Kidney (tissue), 14 donors: Measurements from ENCODE around the gene TLE5. TPM values are rescaled to one million over a fixed set of nuclear protein-coding genes. Genes with fewer than 3 reads are reported as not detected.

Experiments
- DNase-seq, 5 donors: peaks; one replicate each; pipeline ENCODE4 v3.0.0-alpha.2; 2013 to 2020
- FAIRE-seq: peaks from 2 replicates; lab custom pipeline; 2012; peaks lifted over from hg19 to GRCh38; lab: Jason Lieb, UNC
- H3K27ac ChIP-seq, 2 donors: one replicate each; pipeline ENCODE4 v1.7.0; 2013; ENCODE audit warnings: low read depth in 2 of 2, low read length in 2 of 2, inconsistent platforms in 1 of 2
- H3K27me3 ChIP-seq: one replicate; pipeline ENCODE4 v1.7.1; 2013; ENCODE audit warnings: low read length, inconsistent platforms; ENCODE audit not compliant: control insufficient read depth, insufficient read depth
- H3K36me3 ChIP-seq, 3 donors: one replicate each; pipeline versions ENCODE4 v1.7.0 to v1.7.1; 2013; ENCODE audit warnings: low read length in 3 of 3, control low read depth in 1 of 3, inconsistent platforms in 1 of 3; ENCODE audit not compliant: insufficient read depth in 3 of 3, control insufficient read depth in 2 of 3
- H3K4me1 ChIP-seq, 3 donors: one replicate each; pipeline versions ENCODE4 v1.7.0 to v1.7.1; 2013; ENCODE audit warnings: low read length in 3 of 3, inconsistent platforms in 1 of 3, low read depth in 1 of 3; ENCODE audit not compliant: control insufficient read depth in 2 of 3, insufficient read depth in 2 of 3
- H3K4me3 ChIP-seq, 3 donors: one replicate each; pipeline versions ENCODE4 v1.7.0 to v1.8.1; 2013; ENCODE audit warnings: low read length in 3 of 3, control low read depth in 1 of 3, inconsistent platforms in 1 of 3
- H3K9ac ChIP-seq, 3 donors: one replicate each; pipeline versions ENCODE4 v1.7.0 to v1.7.1; 2013; ENCODE audit warnings: low read length in 3 of 3, control low read depth in 1 of 3, inconsistent platforms in 1 of 3
- H3K9me3 ChIP-seq, 3 donors: one replicate each; pipeline versions ENCODE4 v1.7.0 to v1.7.1; 2013; ENCODE audit warnings: low read length in 3 of 3, control low read depth in 1 of 3, inconsistent platforms in 1 of 3; ENCODE audit not compliant: control insufficient read depth in 2 of 3, insufficient read depth in 1 of 3
- CTCF ChIP-seq: IDR thresholded peaks from 3 replicates; pipeline ENCODE4 v1.5.1; 2012; ENCODE audit warnings: mild to moderate bottlenecking, moderate library complexity, borderline replicate concordance; ENCODE audit not compliant: insufficient read depth; ENCODE audit errors: extremely low read depth
- intact Hi-C: fragments of 100-400 bp; cut with DNase I; formaldehyde crosslinking; loops from one replicate; pipeline ENCODE4 v1.11.1; 2022
- polyA plus RNA-seq: library from polyadenylated mRNA; stranded (reverse); fragments of 350-450 nt; fragmentation: Illumina TruSeq; extraction: RNeasy Lipid Tissue Mini Kit (QIAGEN cat#74804); gene quantifications from one replicate; pipeline ENCODE4 v1.2.3, GENCODE V29; 2014; ENCODE audit warnings: low read depth, low replicate concordance; ENCODE audit not compliant: insufficient read depth
- total RNA-seq: library from RNA; stranded (reverse); fragmentation: NEBNext Ultra II Directional; extraction: Animal tissue kit (Norgen Biotek cat#: 25700); gene quantifications from one replicate; pipeline ENCODE4 v1.2.1, GENCODE V29; 2021
- donor health status: control.
- donor health status: control.
- donor health status: control.
- donor health status: control.
- donor health status: control.
- donor health status: DM: yes; HTN: yes; CAD: no.
- donor health status: Normal renal cell carcinoma (clear cell type).

Gene TLE5
- total and polyA plus RNA-seq, 2 donors from 2014 or later, result 526 to 580 TPM

GRCh38 chr19:3073931-3074595 lies 11.8 kb upstream of the TLE5 start:
- intact Hi-C loops, result no loop called here
- no peaks in the 10 kb centered on the region for H3K27me3 ChIP-seq
- TF ChIP-seq CTCF, result no peak
- H3K4me1 ChIP-seq, result peaks cover 0 to 4% (median 2%) of the 10 kb centered on the region in 3 donors
- no peak overlapping the region for H3K27ac ChIP-seq
- no peaks in the 10 kb centered on the region for H3K9me3 ChIP-seq
- no peak for FAIRE-seq
- no peak overlapping the region for H3K4me3 ChIP-seq
- H3K36me3 ChIP-seq, result no peaks in the 10 kb centered on the region
- peak in 1 of 5 donors; percentile 78 for DNase-seq
- no peak overlapping the region for H3K9ac ChIP-seq

GRCh38 chr19:3073159-3073563 lies 10.9 kb upstream of the TLE5 start:
- FAIRE-seq, result no peak
- Histone ChIP-seq H3K9me3 (no peaks in the 10 kb centered on the region), H3K4me1 (peaks cover 0 to 4% (median 2%) of the 10 kb centered on the region in 3 donors), H3K36me3 (no peaks in the 10 kb centered on the region), H3K9ac (no peak overlapping the region), H3K4me3 (no peak overlapping the region), H3K27me3 (no peaks in the 10 kb centered on the region), H3K27ac (no peak overlapping the region)
- intact Hi-C loops, result no loop called here
- no peak for TF ChIP-seq CTCF
- peak in 4 of 5 donors; percentile 73 to 97 (median 84) for DNase-seq

GRCh38 chr19:3071768-3072167 lies 9.5 kb upstream of the TLE5 start:
- Histone ChIP-seq H3K4me1 (peaks cover 0 to 4% (median 2%) of the 10 kb centered on the region in 3 donors), H3K27me3 (no peaks in the 10 kb centered on the region), H3K36me3 (no peaks in the 10 kb centered on the region), H3K9ac (no peak overlapping the region), H3K9me3 (no peaks in the 10 kb centered on the region), H3K4me3 (no peak overlapping the region), H3K27ac (no peak overlapping the region)
- FAIRE-seq (no peak), DNase-seq (peak in 2 of 5 donors; percentile 25 to 38)
- intact Hi-C loops, result no loop called here
- TF ChIP-seq CTCF, result no peak

GRCh38 chr19:3068071-3068470 lies 5.8 kb upstream of the TLE5 start:
- H3K4me3 ChIP-seq, result no peak overlapping the region
- H3K36me3 ChIP-seq, result no peaks in the 10 kb centered on the region
- H3K27ac ChIP-seq, result no peak overlapping the region
- FAIRE-seq (no peak), DNase-seq (peak; percentile 75 to 94 (median 92))
- intact Hi-C loops, result no loop called here
- no peaks in the 10 kb centered on the region for H3K9me3 ChIP-seq
- no peak for TF ChIP-seq CTCF
- no peaks in the 10 kb centered on the region for H3K27me3 ChIP-seq
- H3K4me1 ChIP-seq, result peaks cover 0 to 4% (median 0%) of the 10 kb centered on the region in 3 donors
- H3K9ac ChIP-seq, result no peak overlapping the region
